ENCODE results near the gene PDZRN3.

Gene PDZRN3

DNA sequence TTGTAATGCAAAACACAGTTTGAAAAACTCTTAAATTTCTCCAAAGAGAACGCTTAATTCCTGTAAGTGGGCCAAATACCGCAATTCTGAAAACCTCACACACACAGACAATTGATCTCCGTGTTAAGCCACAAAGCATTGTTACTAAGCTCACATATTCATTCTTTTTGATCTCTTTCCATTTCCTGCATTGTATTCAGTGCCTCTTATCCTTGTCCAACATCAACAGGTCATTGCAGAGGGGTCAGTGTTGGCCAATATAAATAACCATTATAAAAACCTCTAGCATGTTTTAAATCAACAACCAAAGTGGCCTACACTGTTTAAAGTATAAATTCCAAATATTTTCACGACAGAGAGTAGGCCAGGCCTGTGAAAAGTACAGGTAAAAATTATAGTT is 171.1 kb downstream of the PDZRN3 start:
- Mint-ChIP-seq H3K27me3 (ENCODE audit: low read depth) (no peaks in the 10 kb centered on the region), H3K4me3 (no peak overlapping the region), H3K36me3 (ENCODE audit: low read depth) (peaks cover 3% of the 10 kb centered on the region), H3K4me1 (peaks cover 61% of the 10 kb centered on the region), H3K9me3 (no peaks in the 10 kb centered on the region), H3K27ac (peak overlapping the region; percentile 63 to 91 (median 90))
- TF ChIP-seq, protein P1, sequence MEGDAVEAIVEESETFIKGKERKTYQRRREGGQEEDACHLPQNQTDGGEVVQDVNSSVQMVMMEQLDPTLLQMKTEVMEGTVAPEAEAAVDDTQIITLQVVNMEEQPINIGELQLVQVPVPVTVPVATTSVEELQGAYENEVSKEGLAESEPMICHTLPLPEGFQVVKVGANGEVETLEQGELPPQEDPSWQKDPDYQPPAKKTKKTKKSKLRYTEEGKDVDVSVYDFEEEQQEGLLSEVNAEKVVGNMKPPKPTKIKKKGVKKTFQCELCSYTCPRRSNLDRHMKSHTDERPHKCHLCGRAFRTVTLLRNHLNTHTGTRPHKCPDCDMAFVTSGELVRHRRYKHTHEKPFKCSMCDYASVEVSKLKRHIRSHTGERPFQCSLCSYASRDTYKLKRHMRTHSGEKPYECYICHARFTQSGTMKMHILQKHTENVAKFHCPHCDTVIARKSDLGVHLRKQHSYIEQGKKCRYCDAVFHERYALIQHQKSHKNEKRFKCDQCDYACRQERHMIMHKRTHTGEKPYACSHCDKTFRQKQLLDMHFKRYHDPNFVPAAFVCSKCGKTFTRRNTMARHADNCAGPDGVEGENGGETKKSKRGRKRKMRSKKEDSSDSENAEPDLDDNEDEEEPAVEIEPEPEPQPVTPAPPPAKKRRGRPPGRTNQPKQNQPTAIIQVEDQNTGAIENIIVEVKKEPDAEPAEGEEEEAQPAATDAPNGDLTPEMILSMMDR (IDR thresholded peaks at IDR 0.05; ENCODE audit: unreplicated experiment in 3 of 3), result no peak

DNA sequence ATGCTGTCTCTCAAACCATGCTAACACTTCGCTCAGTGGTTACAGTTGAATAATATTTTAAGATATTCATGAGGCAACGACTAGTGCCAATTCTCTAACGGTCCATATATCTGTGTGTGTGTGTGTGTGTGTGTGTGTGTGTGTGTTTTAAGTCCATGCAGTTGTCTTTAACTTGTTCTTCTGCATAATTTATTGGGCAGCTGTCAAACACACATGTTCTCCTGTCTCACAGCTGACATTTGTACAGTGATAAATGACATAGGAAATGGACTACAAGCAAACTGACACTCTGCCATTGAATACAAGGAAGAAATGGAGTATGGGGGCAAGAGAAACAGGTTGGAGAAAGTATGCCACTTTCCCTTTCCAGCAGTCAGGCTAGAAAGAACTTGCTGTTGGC is 172.0 kb downstream of the PDZRN3 start:
- TF ChIP-seq, protein P1 (IDR thresholded peaks at IDR 0.05; ENCODE audit: unreplicated experiment in 3 of 3), result no peak
- no peaks in the 10 kb centered on the region for H3K9me3 Mint-ChIP-seq
- peak overlapping the region; percentile 67 to 87 (median 73) for H3K27ac Mint-ChIP-seq
- no peaks in the 10 kb centered on the region for H3K27me3 Mint-ChIP-seq (ENCODE audit: low read depth)
- H3K36me3 Mint-ChIP-seq (ENCODE audit: low read depth), result peaks cover 3% of the 10 kb centered on the region
- H3K4me1 Mint-ChIP-seq, result peaks cover 61% of the 10 kb centered on the region
- H3K4me3 Mint-ChIP-seq, result peak overlapping the region in 1 of 3 experiments; percentile 1

DNA sequence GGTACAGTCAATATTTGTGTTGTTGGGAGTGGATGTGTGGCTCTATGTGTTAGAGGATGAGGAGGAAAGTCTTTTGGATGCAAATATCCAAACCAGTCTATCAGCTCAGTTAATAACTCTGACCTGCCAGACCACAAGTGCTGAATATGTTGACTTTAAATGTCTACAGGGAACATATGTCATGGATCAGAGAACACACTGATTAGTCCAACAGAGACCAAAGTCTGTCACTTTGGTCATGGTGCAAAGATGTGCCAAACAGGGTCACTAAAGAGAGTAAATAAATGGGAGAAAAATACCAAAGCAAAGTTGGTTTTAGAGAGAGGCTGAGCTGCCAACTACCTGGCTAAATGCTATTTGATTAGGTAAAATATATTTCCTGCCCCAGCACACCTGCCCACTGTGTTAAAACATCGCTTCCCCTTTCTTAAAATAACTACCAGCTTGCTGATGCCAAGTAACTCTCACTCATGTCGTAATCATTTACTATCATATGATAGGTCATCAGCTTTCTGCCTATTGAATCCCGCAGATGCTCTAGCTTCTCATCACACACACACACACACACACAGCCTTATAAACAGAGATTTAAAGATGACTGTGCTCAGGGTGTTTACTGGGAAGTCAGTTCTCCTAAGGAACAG is 173.3 kb downstream of the PDZRN3 start:
- TF ChIP-seq, protein P1 (IDR thresholded peaks at IDR 0.05; ENCODE audit: unreplicated experiment in 3 of 3), result no peak
- Mint-ChIP-seq H3K36me3 (ENCODE audit: low read depth) (no peaks in the 10 kb centered on the region), H3K9me3 (no peaks in the 10 kb centered on the region), H3K4me3 (no peak overlapping the region), H3K4me1 (peaks cover 56% of the 10 kb centered on the region), H3K27ac (peak overlapping the region; percentile 6 to 73 (median 64)), H3K27me3 (ENCODE audit: low read depth) (no peaks in the 10 kb centered on the region)

DNA sequence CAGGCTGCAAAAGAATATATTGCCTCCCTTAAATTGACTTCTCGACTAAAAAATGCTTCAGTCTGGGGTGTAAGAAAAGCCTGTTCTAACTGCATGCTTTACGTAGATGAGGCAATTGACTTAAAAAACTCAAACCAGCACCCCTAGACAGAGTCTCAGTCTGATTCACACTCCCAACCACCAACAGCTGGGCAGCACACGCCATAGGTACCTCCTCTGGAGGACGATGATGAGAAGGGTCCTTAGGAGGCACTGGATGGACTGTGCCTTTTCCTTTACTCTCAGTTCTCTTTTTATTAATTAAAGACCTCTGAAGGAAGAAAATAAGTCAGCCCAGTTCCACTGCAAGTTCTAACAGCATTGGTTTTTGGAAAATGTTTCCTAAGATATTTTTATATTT is 175.0 kb downstream of the PDZRN3 start:
- Mint-ChIP-seq H3K36me3 (ENCODE audit: low read depth) (no peaks in the 10 kb centered on the region), H3K4me1 (peaks cover 48% of the 10 kb centered on the region), H3K9me3 (no peaks in the 10 kb centered on the region), H3K27ac (no peak overlapping the region), H3K4me3 (no peak overlapping the region), H3K27me3 (ENCODE audit: low read depth) (no peaks in the 10 kb centered on the region)
- TF ChIP-seq, protein P1 (IDR thresholded peaks at IDR 0.05; ENCODE audit: unreplicated experiment in 3 of 3), result no peak

DNA sequence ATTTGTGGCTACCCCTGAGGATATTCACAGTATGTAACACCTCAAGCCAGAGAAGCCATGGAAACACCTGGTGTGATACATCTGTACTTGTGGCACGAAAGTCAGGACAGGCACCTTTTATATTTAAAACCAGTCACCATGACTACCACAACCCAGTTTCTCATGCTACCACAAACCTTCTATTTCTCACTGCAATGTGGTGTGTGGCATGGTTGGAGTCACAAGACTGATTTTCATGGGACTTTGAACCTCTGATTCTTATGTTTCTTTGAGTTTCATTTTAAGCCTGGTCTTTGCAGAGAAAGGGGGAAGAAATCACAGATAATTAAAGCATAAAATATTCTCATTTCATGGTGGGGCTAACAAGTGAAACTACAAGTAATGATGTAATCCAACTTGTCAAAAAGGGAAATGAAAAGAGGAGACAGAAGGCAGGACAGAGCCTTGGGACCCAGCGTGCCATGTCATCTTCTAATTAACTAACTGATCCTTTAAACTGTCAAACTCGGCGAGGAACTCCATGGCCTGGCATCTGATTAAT is 175.9 kb downstream of the PDZRN3 start:
- Mint-ChIP-seq H3K9me3 (no peaks in the 10 kb centered on the region), H3K27ac (no peak overlapping the region), H3K27me3 (ENCODE audit: low read depth) (no peaks in the 10 kb centered on the region), H3K36me3 (ENCODE audit: low read depth) (no peaks in the 10 kb centered on the region), H3K4me1 (peaks cover 45% of the 10 kb centered on the region), H3K4me3 (no peak overlapping the region)
- TF ChIP-seq, protein P1 (IDR thresholded peaks at IDR 0.05; ENCODE audit: unreplicated experiment in 3 of 3), result no peak

DNA sequence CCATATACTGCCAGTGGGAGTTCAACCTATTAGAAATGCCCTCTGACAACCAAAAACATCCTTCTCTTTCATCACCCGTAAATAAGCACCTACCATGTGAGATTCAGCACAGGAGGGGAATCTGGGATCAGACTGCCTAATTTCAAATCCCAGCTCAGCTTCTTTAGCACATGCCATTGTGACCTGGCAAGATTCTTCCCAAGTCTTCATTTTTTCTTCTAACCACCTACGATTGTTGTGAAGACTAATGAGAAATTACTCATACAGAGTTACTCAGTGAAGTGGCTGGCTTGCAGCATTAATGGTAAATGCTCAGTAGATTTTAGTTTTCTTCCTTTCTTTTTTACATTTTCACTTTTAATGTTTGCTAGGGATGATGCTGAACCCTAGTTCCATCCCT is 176.7 kb downstream of the PDZRN3 start:
- Mint-ChIP-seq H3K4me3 (no peak overlapping the region), H3K27ac (no peak overlapping the region), H3K9me3 (no peaks in the 10 kb centered on the region), H3K4me1 (peaks cover 43% of the 10 kb centered on the region), H3K36me3 (ENCODE audit: low read depth) (no peaks in the 10 kb centered on the region), H3K27me3 (ENCODE audit: low read depth) (no peaks in the 10 kb centered on the region)
- TF ChIP-seq, protein P1 (IDR thresholded peaks at IDR 0.05; ENCODE audit: unreplicated experiment in 3 of 3), result no peak
